PC-9 (cell line): ENCODE results near the gene FGF22.

ENCODE experiments used
- CTCF ChIP-seq: fragments of 200-600 bp; sonication (generic); conservative IDR thresholded peaks from 2 replicates; pipeline ENCODE4 v1.6.1; 2017; ENCODE audit warnings: mixed run types, antibody characterized with exemption, mild to moderate bottlenecking, moderate library complexity
- EZH2 ChIP-seq: fragments of 200-600 bp; sonication (generic); IDR thresholded peaks from 2 replicates; pipeline ENCODE4 v1.8.0; 2017; ENCODE audit warnings: antibody characterized with exemption, low read depth

- TF ChIP-seq CTCF, result no peak
- no peak for TF ChIP-seq EZH2
Measured at GRCh38 chr19:621819-622218, 17.9 kb upstream of the FGF22 start.
